Measurements from ENCODE around the gene SPINT3. TPM values are rescaled to one million over a fixed set of nuclear protein-coding genes. Genes with fewer than 3 reads are reported as not detected.

The SPINT3 gene
- total RNA-seq, 2 donors from 2014 or later = not detected

DNA sequence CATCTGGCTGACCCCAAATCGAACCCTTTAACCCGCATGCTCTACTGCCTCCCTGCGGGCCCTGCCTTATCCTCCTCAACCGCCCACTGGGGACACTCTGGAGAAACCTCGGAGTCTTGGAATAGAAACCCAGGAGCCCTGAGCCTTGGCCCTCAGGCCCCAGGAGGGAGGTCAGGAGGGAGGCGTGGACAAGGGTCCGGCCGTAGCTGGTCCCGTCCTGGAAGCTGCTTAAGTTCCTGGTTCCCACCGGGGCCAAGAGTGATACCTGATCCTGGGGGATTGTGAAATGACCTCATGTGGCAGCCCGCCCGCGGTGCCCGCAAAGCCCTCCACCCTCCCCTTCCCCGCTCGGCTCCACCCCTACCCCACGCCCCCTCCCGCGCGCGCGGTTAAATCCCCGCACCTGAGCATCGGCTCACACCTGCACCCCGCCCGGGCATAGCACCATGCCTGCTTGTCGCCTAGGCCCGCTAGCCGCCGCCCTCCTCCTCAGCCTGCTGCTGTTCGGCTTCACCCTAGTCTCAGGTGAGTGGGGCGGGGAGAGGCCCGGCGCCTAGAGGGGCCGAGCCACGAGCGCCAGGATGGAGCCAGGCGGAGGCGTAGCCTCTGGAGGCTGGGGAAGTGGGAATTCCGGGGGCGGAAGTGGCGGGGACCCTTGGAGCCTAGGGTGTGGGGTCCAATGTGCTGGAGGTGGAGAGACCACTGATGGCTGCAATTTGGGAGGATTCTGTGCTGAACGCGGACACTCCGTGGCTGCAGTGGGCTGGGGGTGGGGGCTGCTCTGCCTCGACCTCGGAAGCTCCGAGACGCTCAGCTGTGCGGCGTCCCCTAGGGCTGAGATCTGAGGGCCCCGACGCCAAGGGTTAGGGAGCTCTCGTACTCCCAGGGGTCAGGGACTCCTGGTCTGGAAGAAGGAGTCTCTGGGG, 45.8 kb downstream of the SPINT3 start, which contains the start of gene WFDC2:
Gene WFDC2, plus strand, starts transcription at position 418 of the 926 bp plus-strand sequence. Its CDS starts 29 bp downstream, at position 447.
- ATAC-seq (peak; percentile 71), DNase-seq (peak; percentile 58 to 62)
- intact Hi-C loops (cut with DNase I, micrococcal nuclease) = no loop called here

DNA sequence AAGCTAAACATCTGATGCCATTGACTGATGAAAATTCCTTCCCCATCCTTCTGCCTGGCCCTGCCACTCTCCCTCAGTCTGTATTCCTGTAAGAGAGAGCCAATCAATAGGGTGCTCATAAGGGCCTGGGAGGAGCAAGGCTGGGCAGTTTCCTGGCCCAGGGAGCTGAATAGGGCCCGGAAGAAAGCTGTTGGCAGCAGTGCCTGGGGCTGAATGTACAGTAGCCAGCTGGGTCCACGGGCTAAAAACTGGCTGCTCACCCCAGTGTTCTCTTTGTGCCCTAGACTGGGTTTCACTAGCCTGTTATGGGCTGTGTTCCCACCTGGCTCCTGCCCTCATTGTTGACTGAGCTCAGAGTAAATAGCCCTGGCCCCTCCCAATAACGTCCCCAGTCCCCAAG, 47.6 kb downstream of the SPINT3 start:
- intact Hi-C loops (cut with DNase I, micrococcal nuclease) = no loop called here
- DNase-seq = peak; percentile 50 to 57
- peak; percentile 55 for ATAC-seq

DNA sequence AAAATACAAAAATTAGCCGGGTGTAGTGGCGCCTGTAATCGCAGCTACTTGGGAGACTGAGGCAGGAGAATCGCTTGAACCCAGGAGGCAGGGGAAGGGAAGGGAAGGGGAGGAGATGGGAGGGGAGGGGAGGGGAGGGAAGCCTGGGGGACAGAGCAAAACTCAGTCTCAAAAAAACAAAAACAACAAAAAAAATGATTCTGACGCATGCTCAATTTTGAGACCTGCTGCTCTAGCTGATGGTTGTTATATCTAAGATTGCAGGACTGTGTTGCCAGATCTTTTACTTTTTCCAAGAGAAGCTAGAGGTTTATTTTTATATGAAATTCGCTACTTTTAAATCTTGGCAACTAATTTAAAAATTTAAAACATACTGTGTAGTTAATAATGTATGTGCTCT, 48.2 kb downstream of the SPINT3 start:
- no peak for ATAC-seq
- intact Hi-C loops (cut with DNase I, micrococcal nuclease) = no loop called here
- no peak for DNase-seq

DNA sequence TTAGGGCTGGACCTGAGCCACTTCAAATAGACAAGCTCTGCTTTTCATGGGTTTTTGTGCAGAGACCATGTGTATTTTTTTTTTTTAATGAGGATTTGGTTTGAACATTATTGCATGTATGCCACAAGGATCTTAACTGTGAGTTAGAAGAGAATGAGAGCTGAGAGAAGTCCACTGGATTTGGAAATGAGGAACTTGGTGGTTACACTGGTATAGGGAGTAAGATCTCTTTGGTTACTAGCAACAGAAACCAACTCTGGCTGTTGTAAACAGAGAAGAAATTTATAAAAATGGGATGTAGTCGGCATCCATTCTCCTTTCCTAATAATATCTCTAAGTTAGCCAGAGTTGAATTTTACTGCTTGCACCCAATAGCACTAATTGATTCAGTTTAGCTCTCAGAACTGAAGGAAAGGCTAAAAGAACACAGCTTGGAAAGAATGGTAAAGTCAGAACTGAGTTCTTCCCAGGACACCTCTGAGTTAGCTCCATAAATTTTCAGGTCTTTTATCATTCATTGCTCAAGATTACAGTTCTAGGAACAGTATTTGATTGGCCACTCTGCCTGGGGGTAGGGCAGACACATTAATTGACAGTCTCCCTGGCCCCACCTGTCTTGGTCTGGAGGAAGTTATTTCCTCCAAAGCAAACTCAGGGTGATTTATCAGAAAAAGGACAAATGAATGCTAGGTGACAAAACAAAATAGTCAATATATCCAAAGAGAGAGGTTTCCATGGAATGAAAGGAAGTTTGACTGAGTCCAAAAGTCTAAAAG, 49.7 kb downstream of the SPINT3 start:
- intact Hi-C loops (cut with DNase I, micrococcal nuclease) = no loop called here
- ATAC-seq (peak; percentile 52), DNase-seq (peak; percentile 32 to 63)

DNA sequence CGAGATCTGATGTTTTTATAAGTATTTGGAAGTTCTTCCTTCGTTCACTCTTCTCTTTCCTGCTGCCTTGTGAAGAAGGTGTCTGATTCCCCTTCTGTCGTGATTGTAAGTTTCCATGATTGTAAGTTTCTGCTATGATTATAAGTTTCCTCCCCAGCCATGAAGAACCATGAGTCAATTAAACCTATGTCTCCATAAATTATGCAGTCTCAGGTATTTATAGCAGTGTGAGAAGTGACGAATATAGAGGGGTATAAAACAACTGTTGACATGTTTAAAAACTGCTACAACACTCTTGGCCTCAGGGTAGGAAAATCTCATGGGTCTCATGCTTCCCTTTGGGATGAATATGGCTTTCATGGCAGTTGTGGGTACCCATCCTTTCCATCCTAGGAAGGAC, 51.7 kb downstream of the SPINT3 start:
- DNase-seq (no peak), ATAC-seq (no peak)
- intact Hi-C loops (cut with DNase I, micrococcal nuclease) = no loop called here

DNA sequence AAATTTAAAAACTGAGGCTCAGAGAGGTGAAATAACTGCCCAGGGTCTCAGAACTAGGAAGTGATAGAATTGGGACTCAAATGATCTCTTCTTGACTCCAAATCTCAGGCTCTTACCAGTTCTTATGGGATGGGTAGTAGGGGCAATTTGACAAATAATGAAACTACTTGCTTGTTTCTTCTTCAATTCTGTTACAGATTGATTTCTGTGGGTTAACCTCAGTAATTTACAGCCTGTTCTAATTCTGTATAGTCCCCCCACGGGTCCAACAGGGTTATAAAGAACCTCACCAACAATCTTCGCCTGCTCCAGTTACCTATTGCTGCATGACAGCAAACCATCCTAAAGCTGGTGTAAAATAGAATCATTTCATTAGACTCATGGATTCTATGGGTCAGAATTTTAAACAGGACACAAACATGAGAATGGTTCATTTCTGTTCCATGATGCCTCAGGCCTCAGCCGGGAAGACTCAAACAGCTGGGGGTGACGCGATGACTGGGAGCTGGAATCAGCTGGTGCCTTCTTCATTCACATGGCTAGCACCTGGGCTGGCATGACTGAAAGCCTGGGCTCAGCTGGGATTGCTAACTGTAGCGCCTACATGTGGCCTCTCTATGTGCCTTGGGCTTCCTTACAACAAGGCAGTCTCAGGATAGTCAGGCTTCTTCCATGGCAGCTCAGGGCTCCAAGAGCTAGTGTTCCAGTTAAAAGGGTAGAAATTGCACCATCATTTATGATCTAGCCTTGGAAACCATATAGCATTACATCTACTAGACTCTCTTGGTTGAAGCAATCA, 52.5 kb downstream of the SPINT3 start:
- no peak for DNase-seq
- ATAC-seq = no peak
- intact Hi-C loops (cut with DNase I, micrococcal nuclease) = no loop called here

Other genes starting within 250 kb of the SPINT3 start
- not detected for gene RBPJL, start 208.8 kb downstream of the SPINT3 start, total RNA-seq
- not detected for gene MATN4, start 207.3 kb downstream of the SPINT3 start, total RNA-seq
- gene SDC4, start 167.2 kb downstream of the SPINT3 start, total RNA-seq = 100 to 1,000 TPM in 1 of 2 donors, 10 to 100 TPM in 1; 85.4 to 144 TPM
- gene SYS1, start 152.5 kb downstream of the SPINT3 start, total RNA-seq = 10 to 100 TPM; 25.2 to 32.4 TPM
- under 1 TPM; 0.59 to 0.85 TPM for gene TP53TG5, start 137.3 kb downstream of the SPINT3 start, total RNA-seq
- gene DBNDD2, start 107.3 kb downstream of the SPINT3 start, total RNA-seq = 100 to 1,000 TPM; 123 to 135 TPM
- gene PIGT, start 99.5 kb downstream of the SPINT3 start, total RNA-seq = 100 to 1,000 TPM; 122 to 152 TPM
- gene WFDC2, start 45.9 kb downstream of the SPINT3 start, total RNA-seq = 100 to 1,000 TPM; 108 to 124 TPM
- not detected for gene WFDC6, start 23.9 kb upstream of the SPINT3 start, total RNA-seq
- not detected for gene EPPIN, start 31.8 kb upstream of the SPINT3 start, total RNA-seq
- not detected for gene WFDC8, start 63.7 kb upstream of the SPINT3 start, total RNA-seq
- not detected for gene WFDC10A, start 114.1 kb upstream of the SPINT3 start, total RNA-seq
- not detected for gene WFDC9, start 115.7 kb upstream of the SPINT3 start, total RNA-seq
- not detected for gene WFDC11, start 154.6 kb upstream of the SPINT3 start, total RNA-seq
- not detected for gene WFDC13, start 186.4 kb upstream of the SPINT3 start, total RNA-seq
- gene WFDC10B, start 189.4 kb upstream of the SPINT3 start, total RNA-seq = not detected
- gene SPINT4, start 206.7 kb upstream of the SPINT3 start, total RNA-seq = not detected